ENCODE data around the gene PROZ. TPM values are rescaled to one million over a fixed set of nuclear protein-coding genes. Genes with fewer than 3 reads are reported as not detected.

PROZ gene
- polyA plus RNA-seq, 4 donors: 0.20 to 2.2 (median 1.1) TPM

- no peak for DNase-seq (ENCODE audit: low read depth in 4 of 4, low spot score in 3 of 4)
These were observed 17.5 kb upstream of the PROZ start for GRCh38 chr13:113140677-113141600.

GRCh38 chr13:113141601-113141970 lies 16.9 kb upstream of the PROZ start:
- DNase-seq (ENCODE audit: low read depth in 4 of 4, low spot score in 3 of 4): no peak

- no peak for DNase-seq (ENCODE audit: low read depth in 4 of 4, low spot score in 3 of 4)
These were observed 15.6 kb upstream of the PROZ start for GRCh38 chr13:113142876-113143275.

- no peak for DNase-seq (ENCODE audit: low read depth in 4 of 4, low spot score in 3 of 4)
These were observed 14.8 kb upstream of the PROZ start for GRCh38 chr13:113143466-113144254.

GRCh38 chr13:113144255-113144629 lies 14.2 kb upstream of the PROZ start:
- DNase-seq (ENCODE audit: low read depth in 4 of 4, low spot score in 3 of 4): no peak

- DNase-seq (ENCODE audit: low read depth in 4 of 4, low spot score in 3 of 4): no peak
These were observed 13.0 kb upstream of the PROZ start for GRCh38 chr13:113145496-113145895.

GRCh38 chr13:113145911-113146598 lies 12.4 kb upstream of the PROZ start:
- DNase-seq (ENCODE audit: low read depth in 4 of 4, low spot score in 3 of 4): no peak

- no peak for DNase-seq (ENCODE audit: low read depth in 4 of 4, low spot score in 3 of 4)
These were observed 11.7 kb upstream of the PROZ start for GRCh38 chr13:113146750-113147149.

- no peak for DNase-seq (ENCODE audit: low read depth in 4 of 4, low spot score in 3 of 4)
These were observed 11.2 kb upstream of the PROZ start for GRCh38 chr13:113147206-113147605.

GRCh38 chr13:113148407-113148806 lies 10.0 kb upstream of the PROZ start:
- DNase-seq (ENCODE audit: low read depth in 4 of 4, low spot score in 3 of 4): no peak

- DNase-seq (ENCODE audit: low read depth in 4 of 4, low spot score in 3 of 4): no peak
These were observed 9.4 kb upstream of the PROZ start for GRCh38 chr13:113148940-113149503.

- no peak for DNase-seq (ENCODE audit: low read depth in 4 of 4, low spot score in 3 of 4)
These were observed 8.5 kb upstream of the PROZ start for GRCh38 chr13:113149711-113150549.

- no peak for DNase-seq (ENCODE audit: low read depth in 4 of 4, low spot score in 3 of 4)
These were observed 7.7 kb upstream of the PROZ start for GRCh38 chr13:113150550-113151365.

- no peak for DNase-seq (ENCODE audit: low read depth in 4 of 4, low spot score in 3 of 4)
These were observed 6.4 kb upstream of the PROZ start for GRCh38 chr13:113151745-113152690.

- DNase-seq (ENCODE audit: low read depth in 4 of 4, low spot score in 3 of 4): no peak
These were observed 5.8 kb upstream of the PROZ start for GRCh38 chr13:113152691-113152983.

- DNase-seq (ENCODE audit: low read depth in 4 of 4, low spot score in 3 of 4): no peak
These were observed 5.3 kb upstream of the PROZ start for GRCh38 chr13:113152984-113153809.
